SK-N-MC (cell line): ENCODE measurements around the gene PTGFR.

ENCODE experiments used
- DNase-seq: peaks from one replicate; pipeline ENCODE4 v3.0.0-alpha.2; 2011; ENCODE audit warnings: low read depth, low spot score
- H3K27ac ChIP-seq: fragments of 200-600 bp; sonication (generic); 2 replicates; pipeline ENCODE4 v1.5.1; 2016; ENCODE audit warnings: mixed run types
- H3K36me3 ChIP-seq: fragments of 200-600 bp; sonication (generic); 2 replicates; pipeline ENCODE4 v1.6.1; 2017; ENCODE audit warnings: antibody characterized with exemption, low read length, mixed read lengths; ENCODE audit not compliant: insufficient read depth
- H3K4me3 ChIP-seq: fragments of 200-600 bp; sonication (generic); 2 replicates; pipeline ENCODE4 v1.5.1; 2016
- H3K9ac ChIP-seq: fragments of 200-600 bp; sonication (generic); 2 replicates; pipeline ENCODE4 v1.8.0; 2017; ENCODE audit warnings: mixed run types, mixed read lengths; ENCODE audit not compliant: insufficient read length
- H3K9me3 ChIP-seq: fragments of 200-600 bp; sonication (generic); 2 replicates; pipeline ENCODE4 v1.6.1; 2017; ENCODE audit warnings: low read depth, mild to moderate bottlenecking, antibody characterized with exemption, low read length, moderate library complexity, mixed read lengths
- EZH2 ChIP-seq: fragments of 200-600 bp; sonication (generic); IDR thresholded peaks from one replicate; pipeline ENCODE4 v1.6.1; 2017; ENCODE audit warnings: antibody characterized with exemption
- FOXP2 ChIP-seq: optimal IDR thresholded peaks from 2 replicates; pipeline ENCODE3; 2011; ENCODE audit warnings: mild to moderate bottlenecking, moderate library complexity; ENCODE audit not compliant: insufficient read depth; ENCODE audit errors: extremely low read length, control extremely low read depth
- POLR2AphosphoS5 ChIP-seq: IDR thresholded peaks from 2 replicates; pipeline ENCODE4 v1.6.1; 2012; ENCODE audit warnings: mild to moderate bottlenecking, low read depth, low read length, borderline replicate concordance

PTGFR gene

GRCh38 chr1:78533527-78533926, 42.8 kb downstream of the PTGFR start:
- DNase-seq: no peak
- H3K9ac ChIP-seq: no peak overlapping the region

GRCh38 chr1:78535286-78535685, 44.5 kb downstream of the PTGFR start:
- Histone ChIP-seq H3K9ac (no peak overlapping the region), H3K4me3 (no peak overlapping the region), H3K27ac (no peak overlapping the region), H3K9me3 (no peaks in the 10 kb centered on the region), H3K36me3 (no peaks in the 10 kb centered on the region)
- TF ChIP-seq FOXP2: no peak
- no peak for TF ChIP-seq POLR2AphosphoS5
- no peak for TF ChIP-seq EZH2
- DNase-seq: no peak

More at GRCh38 chr1:78533527-78533926, 42.8 kb downstream of the PTGFR start:
- Histone ChIP-seq H3K9me3 (no peaks in the 10 kb centered on the region), H3K36me3 (no peaks in the 10 kb centered on the region), H3K4me3 (no peak overlapping the region), H3K27ac (no peak overlapping the region)
- TF ChIP-seq FOXP2 (no peak), EZH2 (no peak), POLR2AphosphoS5 (no peak)

GRCh38 chr1:78536427-78536826, 45.7 kb downstream of the PTGFR start:
- DNase-seq: no peak
- Histone ChIP-seq H3K27ac (no peak overlapping the region), H3K9me3 (no peaks in the 10 kb centered on the region), H3K4me3 (no peak overlapping the region), H3K36me3 (no peaks in the 10 kb centered on the region), H3K9ac (no peak overlapping the region)
- TF ChIP-seq POLR2AphosphoS5 (no peak), EZH2 (no peak), FOXP2 (no peak)

GRCh38 chr1:78540048-78540447, 49.3 kb downstream of the PTGFR start:
- H3K36me3 ChIP-seq: no peaks in the 10 kb centered on the region
- peak overlapping the region; percentile 22 for H3K9ac ChIP-seq
- peak; percentile 66 for DNase-seq
- peak overlapping the region; percentile 56; the same call in 1 of the 2 replicates for H3K4me3 ChIP-seq
- peaks cover 3% of the 10 kb centered on the region; the same call in 1 of the 2 replicates for H3K9me3 ChIP-seq
- peak overlapping the region; percentile 48; the same call in 1 of the 2 replicates for H3K27ac ChIP-seq
- TF ChIP-seq EZH2 (no peak), FOXP2 (peak; percentile 44), POLR2AphosphoS5 (no peak)

- Histone ChIP-seq H3K4me3 (no peak overlapping the region), H3K9me3 (peaks cover 3% of the 10 kb centered on the region; the same call in 1 of the 2 replicates), H3K36me3 (no peaks in the 10 kb centered on the region), H3K9ac (no peak overlapping the region), H3K27ac (no peak overlapping the region)
- TF ChIP-seq POLR2AphosphoS5: no peak
- no peak for TF ChIP-seq EZH2
- TF ChIP-seq FOXP2: no peak
- no peak for DNase-seq
Measured at GRCh38 chr1:78541479-78541878, 50.7 kb downstream of the PTGFR start.

GRCh38 chr1:78543941-78544643, 53.3 kb downstream of the PTGFR start:
- H3K9ac ChIP-seq: no peak overlapping the region
- no peak for TF ChIP-seq EZH2
- no peak for TF ChIP-seq POLR2AphosphoS5
- no peak for TF ChIP-seq FOXP2
- no peak for DNase-seq

GRCh38 chr1:78547081-78547480, 56.3 kb downstream of the PTGFR start:
- no peak overlapping the region for H3K4me3 ChIP-seq
- DNase-seq: no peak
- H3K9me3 ChIP-seq: peaks cover 10% of the 10 kb centered on the region
- no peaks in the 10 kb centered on the region for H3K36me3 ChIP-seq
- TF ChIP-seq FOXP2 (no peak), POLR2AphosphoS5 (no peak), EZH2 (no peak)
- no peak overlapping the region for H3K9ac ChIP-seq
- no peak overlapping the region for H3K27ac ChIP-seq

More at GRCh38 chr1:78543941-78544643, 53.3 kb downstream of the PTGFR start:
- Histone ChIP-seq H3K4me3 (no peak overlapping the region), H3K36me3 (no peaks in the 10 kb centered on the region), H3K9me3 (peaks cover 3% of the 10 kb centered on the region; the same call in 1 of the 2 replicates), H3K27ac (no peak overlapping the region)

- TF ChIP-seq POLR2AphosphoS5 (no peak), EZH2 (no peak), FOXP2 (no peak)
- H3K9ac ChIP-seq: no peak overlapping the region
- H3K9me3 ChIP-seq: peaks cover 11% of the 10 kb centered on the region
- H3K36me3 ChIP-seq: no peaks in the 10 kb centered on the region
- H3K4me3 ChIP-seq: no peak overlapping the region
- H3K27ac ChIP-seq: no peak overlapping the region
- DNase-seq: no peak
Measured at GRCh38 chr1:78549331-78549730, 58.6 kb downstream of the PTGFR start.

- H3K9ac ChIP-seq: no peak overlapping the region
- H3K27ac ChIP-seq: no peak overlapping the region
- DNase-seq: no peak
- H3K4me3 ChIP-seq: no peak overlapping the region
- H3K9me3 ChIP-seq: peaks cover 13% of the 10 kb centered on the region
- H3K36me3 ChIP-seq: no peaks in the 10 kb centered on the region
- TF ChIP-seq EZH2: no peak
- TF ChIP-seq FOXP2: no peak
Measured at GRCh38 chr1:78549891-78550290, 59.1 kb downstream of the PTGFR start.
